ENCODE data around the gene POTEE. TPM values are rescaled to one million over a fixed set of nuclear protein-coding genes. Genes with fewer than 3 reads are reported as not detected.
"Not testable (repeated sequence)": the region's sequence is repeated elsewhere in the genome, so short reads cannot be mapped to it uniquely, and the experiment has no call there.

The POTEE gene
- not detected for total RNA-seq

GRCh38 chr2:131209030-131209772, at the start of gene POTEE:
POTEE (plus strand) TSS chr2:131209536; CDS start chr2:131218403, 8,867 bp downstream.
- H3K36me3 ChIP-seq; H3K27me3 ChIP-seq; H3K4me3 ChIP-seq; H3K27ac ChIP-seq (replicated peaks in 1 of 4); H3K4me1 ChIP-seq; H3K9me3 ChIP-seq; intact Hi-C loops (cut with DNase I); DNase-seq (ENCODE audit: extremely low spot score): not testable (repeated sequence)
- 87% methylated on average over 27 of the region's 33 CpGs for WGBS

GRCh38 chr2:131165562-131165961, 43.8 kb upstream of the POTEE start:
- intact Hi-C loops (cut with DNase I); H3K27ac ChIP-seq (replicated peaks in 1 of 4); DNase-seq (ENCODE audit: extremely low spot score); H3K36me3 ChIP-seq; H3K4me3 ChIP-seq; H3K27me3 ChIP-seq; H3K9me3 ChIP-seq; H3K4me1 ChIP-seq: not testable (repeated sequence)
- WGBS = 99% methylated on average over 5 of the region's 5 CpGs

GRCh38 chr2:131168538-131168937, 40.8 kb upstream of the POTEE start:
- Histone ChIP-seq H3K27me3 (peaks cover 0 to 7% (median 0%) of the 10 kb centered on the region in 4 donors), H3K9me3 (no peaks in the 10 kb centered on the region), H3K4me3 (no peak overlapping the region), H3K36me3 (no peaks in the 10 kb centered on the region), H3K27ac (replicated peaks in 1 of 4) (no peak overlapping the region), H3K4me1 (no peaks in the 10 kb centered on the region)
- intact Hi-C loops (cut with DNase I) = no loop called here
- 84% methylated on average over 5 of the region's 5 CpGs for WGBS
- no peak for DNase-seq (ENCODE audit: extremely low spot score)
- no peak for TF ChIP-seq EP300 (IDR thresholded peaks at IDR 0.05)
- TF ChIP-seq CTCF (IDR thresholded peaks at IDR 0.05) = no peak
- TF ChIP-seq POLR2A (IDR thresholded peaks at IDR 0.05; ENCODE audit: low read depth) = no peak

GRCh38 chr2:131178050-131178449, 31.3 kb upstream of the POTEE start:
- not testable (repeated sequence) for H3K36me3 ChIP-seq, H3K4me3 ChIP-seq
- 84% methylated on average over 10 of the region's 10 CpGs for WGBS

GRCh38 chr2:131178721-131179418, 30.5 kb upstream of the POTEE start:
- peaks cover 0 to 32% (median 0%) of the 10 kb centered on the region in 4 donors for H3K27me3 ChIP-seq
- H3K4me3 ChIP-seq; DNase-seq (ENCODE audit: extremely low spot score); H3K9me3 ChIP-seq; H3K27ac ChIP-seq (replicated peaks in 1 of 4); intact Hi-C loops (cut with DNase I); H3K36me3 ChIP-seq; H3K4me1 ChIP-seq: not testable (repeated sequence)
- WGBS = 65% methylated on average over 15 of the region's 15 CpGs

More at GRCh38 chr2:131178050-131178449, 31.3 kb upstream of the POTEE start:
- H3K27me3 ChIP-seq = peaks cover 0 to 34% (median 0%) of the 10 kb centered on the region in 4 donors
- H3K9me3 ChIP-seq; intact Hi-C loops (cut with DNase I); H3K27ac ChIP-seq (replicated peaks in 1 of 4); H3K4me1 ChIP-seq; DNase-seq (ENCODE audit: extremely low spot score): not testable (repeated sequence)

- H3K4me1 ChIP-seq; H3K36me3 ChIP-seq; intact Hi-C loops (cut with DNase I); H3K4me3 ChIP-seq; H3K9me3 ChIP-seq; DNase-seq (ENCODE audit: extremely low spot score); H3K27ac ChIP-seq (replicated peaks in 1 of 4): not testable (repeated sequence)
- H3K27me3 ChIP-seq = peaks cover 0 to 22% (median 0%) of the 10 kb centered on the region in 4 donors
- 73% methylated on average over 4 of the region's 4 CpGs for WGBS
These were observed 27.9 kb upstream of the POTEE start for GRCh38 chr2:131181451-131181850.

GRCh38 chr2:131193421-131193820, 15.9 kb upstream of the POTEE start:
- peaks cover 0 to 16% (median 0%) of the 10 kb centered on the region in 4 donors for H3K27me3 ChIP-seq
- H3K36me3 ChIP-seq; DNase-seq (ENCODE audit: extremely low spot score); H3K9me3 ChIP-seq; H3K4me3 ChIP-seq; H3K27ac ChIP-seq (replicated peaks in 1 of 4); intact Hi-C loops (cut with DNase I); H3K4me1 ChIP-seq: not testable (repeated sequence)
- 42% methylated on average over 3 of the region's 3 CpGs for WGBS

- H3K4me3 ChIP-seq; H3K27ac ChIP-seq (replicated peaks in 1 of 4); H3K4me1 ChIP-seq; intact Hi-C loops (cut with DNase I); H3K36me3 ChIP-seq; H3K9me3 ChIP-seq; DNase-seq (ENCODE audit: extremely low spot score): not testable (repeated sequence)
- H3K27me3 ChIP-seq = peaks cover 0 to 22% (median 0%) of the 10 kb centered on the region in 4 donors
- 56% methylated on average over 2 of the region's 2 CpGs for WGBS
These were observed 13.2 kb upstream of the POTEE start for GRCh38 chr2:131196186-131196585.

Data from esophagus muscularis mucosa (tissue), 4 donors.